ENCODE results near the gene MYLK2.

The MYLK2 gene

DNA sequence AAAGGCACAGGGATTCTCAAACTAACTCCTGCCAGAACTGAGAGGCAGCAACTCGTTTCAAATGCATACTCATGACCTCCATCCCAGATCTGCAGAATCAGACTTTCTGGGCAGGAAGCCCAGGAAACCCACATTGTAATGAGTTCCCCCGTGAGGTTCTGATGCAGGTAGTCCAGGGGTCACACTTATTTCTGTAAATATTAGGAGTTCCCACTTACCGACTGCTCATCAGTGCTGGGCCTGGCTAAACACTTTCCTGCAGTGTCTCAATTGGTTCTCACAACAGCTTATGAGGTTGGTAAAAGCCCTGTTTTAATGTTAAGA, 39.6 kb downstream of the MYLK2 start:
- no peak overlapping the region for H3K27ac ChIP-seq
- TF ChIP-seq, protein P1, sequence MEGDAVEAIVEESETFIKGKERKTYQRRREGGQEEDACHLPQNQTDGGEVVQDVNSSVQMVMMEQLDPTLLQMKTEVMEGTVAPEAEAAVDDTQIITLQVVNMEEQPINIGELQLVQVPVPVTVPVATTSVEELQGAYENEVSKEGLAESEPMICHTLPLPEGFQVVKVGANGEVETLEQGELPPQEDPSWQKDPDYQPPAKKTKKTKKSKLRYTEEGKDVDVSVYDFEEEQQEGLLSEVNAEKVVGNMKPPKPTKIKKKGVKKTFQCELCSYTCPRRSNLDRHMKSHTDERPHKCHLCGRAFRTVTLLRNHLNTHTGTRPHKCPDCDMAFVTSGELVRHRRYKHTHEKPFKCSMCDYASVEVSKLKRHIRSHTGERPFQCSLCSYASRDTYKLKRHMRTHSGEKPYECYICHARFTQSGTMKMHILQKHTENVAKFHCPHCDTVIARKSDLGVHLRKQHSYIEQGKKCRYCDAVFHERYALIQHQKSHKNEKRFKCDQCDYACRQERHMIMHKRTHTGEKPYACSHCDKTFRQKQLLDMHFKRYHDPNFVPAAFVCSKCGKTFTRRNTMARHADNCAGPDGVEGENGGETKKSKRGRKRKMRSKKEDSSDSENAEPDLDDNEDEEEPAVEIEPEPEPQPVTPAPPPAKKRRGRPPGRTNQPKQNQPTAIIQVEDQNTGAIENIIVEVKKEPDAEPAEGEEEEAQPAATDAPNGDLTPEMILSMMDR (IDR thresholded peaks at IDR 0.05): no peak
- no peak for TF ChIP-seq ZFX (IDR thresholded peaks at IDR 0.05; ENCODE audit: borderline replicate concordance)

DNA sequence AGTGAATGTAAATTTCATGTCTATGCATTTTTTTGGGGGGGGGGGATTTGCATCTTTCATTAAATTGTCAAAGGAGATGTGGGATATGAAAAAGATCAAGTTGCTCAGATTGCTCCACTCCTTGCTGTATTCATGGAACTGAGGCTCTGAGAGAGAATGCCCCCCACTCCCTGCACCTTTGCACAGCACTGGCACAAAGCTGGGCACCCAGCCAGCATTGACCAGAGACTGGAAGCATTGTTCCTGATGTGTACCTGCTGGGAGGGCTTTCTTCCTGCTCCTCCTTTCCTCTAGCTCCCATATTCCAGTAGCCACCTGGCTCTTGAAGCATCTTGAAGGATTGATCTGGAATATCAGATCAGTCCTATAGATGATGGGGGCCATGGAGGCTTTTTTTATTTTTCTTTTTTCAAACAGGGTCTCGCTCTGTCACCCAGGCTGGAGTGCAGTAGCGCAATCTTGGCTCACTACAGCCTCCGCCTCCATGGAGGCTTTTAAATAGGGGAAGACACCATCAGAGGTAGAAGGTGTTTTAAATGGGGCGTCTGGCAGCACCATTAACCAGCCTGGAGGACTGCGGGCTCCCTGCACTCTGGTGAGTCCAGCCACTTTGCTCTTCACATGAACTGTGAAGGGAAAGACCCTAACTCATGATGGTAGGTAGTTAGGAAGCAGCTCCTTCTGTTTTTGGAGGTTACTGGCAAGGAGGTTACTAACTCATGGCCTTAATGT, 40.3 kb downstream of the MYLK2 start:
- no peak overlapping the region for H3K27ac ChIP-seq
- TF ChIP-seq, protein P1 (IDR thresholded peaks at IDR 0.05): no peak
- no peak for TF ChIP-seq ZFX (IDR thresholded peaks at IDR 0.05; ENCODE audit: borderline replicate concordance)

DNA sequence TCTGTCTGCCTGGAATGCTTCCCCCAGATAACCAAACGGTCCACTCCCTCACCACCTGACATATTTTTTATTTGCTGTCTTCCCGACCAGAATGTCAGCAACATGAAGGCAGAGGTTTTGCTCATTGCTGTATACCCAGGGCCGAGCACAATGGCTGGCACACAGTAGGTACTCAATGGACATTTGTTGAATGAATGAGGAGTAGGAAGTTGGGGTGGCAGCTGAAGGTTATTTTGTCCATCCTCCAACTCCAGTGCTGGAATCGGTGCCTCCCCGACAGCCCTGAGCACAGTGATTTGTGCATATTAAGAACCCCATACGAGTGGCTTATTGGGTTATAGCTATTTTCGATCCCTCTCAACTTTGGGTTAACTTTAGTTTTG, 40.8 kb downstream of the MYLK2 start:
- H3K27ac ChIP-seq: no peak overlapping the region
- TF ChIP-seq, protein P1 (IDR thresholded peaks at IDR 0.05): no peak
- no peak for TF ChIP-seq ZFX (IDR thresholded peaks at IDR 0.05; ENCODE audit: borderline replicate concordance)

DNA sequence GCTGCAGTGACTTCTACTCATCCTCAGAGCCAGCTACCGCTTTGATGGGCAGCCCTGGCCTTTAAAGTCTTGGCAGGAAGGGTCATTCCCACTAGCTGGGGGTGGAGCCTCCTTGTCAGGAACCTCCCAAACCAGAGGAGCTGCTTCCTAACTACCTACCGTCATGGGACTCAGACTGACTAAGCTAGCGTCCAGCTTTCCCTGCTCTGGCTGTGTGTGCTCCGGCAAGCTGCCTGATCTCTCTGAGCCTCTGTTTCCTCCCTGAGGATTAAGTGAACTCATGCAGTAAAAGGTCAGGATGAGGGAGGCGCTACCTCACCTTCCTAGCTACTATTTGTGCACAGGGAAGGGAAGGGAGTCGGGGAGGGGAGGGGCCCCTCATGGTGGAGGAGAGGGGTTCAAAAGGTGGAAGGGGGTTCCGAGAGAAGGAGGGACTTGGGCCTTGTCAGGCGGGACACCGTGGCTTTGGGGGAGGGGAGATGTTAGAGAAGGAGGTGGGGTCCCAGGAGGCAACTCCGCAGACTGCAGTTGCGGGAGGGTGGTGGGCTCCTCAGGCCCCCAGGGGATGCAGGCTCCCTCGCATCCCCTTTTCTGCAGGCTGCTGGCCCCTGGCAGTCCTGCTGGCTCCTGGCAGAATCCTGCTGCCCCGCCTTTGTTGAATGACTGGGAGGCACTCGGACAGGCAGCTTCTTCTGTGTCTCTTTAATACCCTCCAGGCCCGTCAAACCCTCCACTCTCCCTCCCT, 41.4 kb downstream of the MYLK2 start:
- no peak overlapping the region; the same call in 1 of the 2 replicates for H3K27ac ChIP-seq
- TF ChIP-seq, protein P1 (IDR thresholded peaks at IDR 0.05): no peak
- TF ChIP-seq ZFX (IDR thresholded peaks at IDR 0.05; ENCODE audit: borderline replicate concordance): no peak

DNA sequence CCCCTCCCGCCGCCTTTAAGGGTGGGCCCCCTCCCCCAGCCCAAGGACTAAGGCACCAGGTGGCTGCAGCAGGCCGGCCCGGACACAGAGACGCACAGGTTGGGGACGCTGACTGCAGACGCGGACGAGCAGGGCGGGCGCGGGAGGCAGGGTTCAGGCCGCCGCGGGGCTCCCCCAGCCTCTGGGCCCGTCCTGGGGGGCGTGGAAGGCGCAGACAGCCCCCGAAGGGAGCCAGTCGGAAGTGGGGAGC, 41.9 kb downstream of the MYLK2 start:
- TF ChIP-seq ZFX (IDR thresholded peaks at IDR 0.05; ENCODE audit: borderline replicate concordance): no peak
- H3K27ac ChIP-seq: peak overlapping the region; percentile 50; the same call in 1 of the 2 replicates

DNA sequence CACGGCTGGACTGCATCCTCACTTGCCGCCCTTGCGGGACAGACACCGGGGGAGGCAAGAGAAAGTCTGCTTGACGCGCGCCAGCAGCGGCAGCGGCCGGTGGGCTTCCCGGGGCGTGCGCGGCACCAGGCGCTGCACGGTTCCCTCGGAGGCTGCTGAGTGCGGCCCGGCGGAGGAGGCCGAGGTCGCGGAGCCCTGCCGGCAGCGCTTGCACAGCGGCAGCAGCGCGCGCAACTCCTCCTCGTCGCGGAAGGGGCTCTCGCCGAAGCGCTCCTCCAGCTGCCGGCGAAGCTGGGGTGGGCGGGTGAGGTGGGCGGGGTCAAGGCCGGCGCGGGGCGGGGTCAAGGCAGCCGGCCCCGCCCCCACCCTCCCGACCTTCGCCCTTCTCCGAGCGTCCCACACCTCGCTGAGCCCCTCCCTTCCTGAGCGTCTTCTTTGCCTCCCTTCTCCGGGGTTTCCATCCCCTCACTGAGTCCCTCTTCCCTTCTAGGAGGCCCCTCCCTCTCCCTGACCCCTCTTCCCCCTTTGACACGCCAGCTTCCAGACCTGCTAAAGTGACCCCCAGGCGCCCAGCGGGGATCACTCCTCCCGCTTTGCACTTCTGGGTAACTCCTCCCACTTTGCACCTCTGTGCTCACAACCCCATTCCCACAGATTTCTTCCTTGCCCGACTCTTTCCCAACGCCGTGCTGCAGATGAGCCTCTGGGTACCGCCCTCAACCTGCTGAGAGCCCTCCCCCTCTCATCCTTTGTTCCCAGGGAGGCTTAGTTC, 42.4 kb downstream of the MYLK2 start:
- TF ChIP-seq, protein P1 (IDR thresholded peaks at IDR 0.05): no peak
- H3K27ac ChIP-seq: peak overlapping the region; percentile 50; the same call in 1 of the 2 replicates

DNA sequence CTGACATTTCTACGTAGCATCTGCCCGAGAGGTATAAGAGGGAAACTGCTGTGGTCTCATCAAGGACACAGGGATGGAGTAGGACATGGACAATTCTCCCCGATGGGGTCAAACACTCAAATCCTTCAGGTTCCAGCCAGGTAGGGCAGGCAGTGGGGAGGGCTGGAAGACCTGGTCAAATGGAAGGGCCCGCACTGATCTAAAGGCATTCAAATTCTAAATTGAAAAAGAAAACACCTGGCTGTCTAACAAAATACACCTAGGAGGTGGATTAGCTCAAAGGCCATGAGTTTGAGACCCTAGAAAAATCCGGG, 43.0 kb downstream of the MYLK2 start:
- no peak for TF ChIP-seq ZFX (IDR thresholded peaks at IDR 0.05; ENCODE audit: borderline replicate concordance)
- TF ChIP-seq, protein P1 (IDR thresholded peaks at IDR 0.05): no peak
- peak overlapping the region; percentile 50; the same call in 1 of the 2 replicates for H3K27ac ChIP-seq

All from 22Rv1 (cell line).